NAMALWA (cell line): Measurements from ENCODE around the gene ZNF280A.
"Not testable (repeated sequence)": the region's sequence is repeated elsewhere in the genome, so short reads cannot be mapped to it uniquely, and the experiment has no call there.

Source experiments
- DNase-seq: peaks from one replicate; pipeline ENCODE4 v3.0.0-alpha.2; 2015; ENCODE audit warnings: low spot score

ZNF280A gene

GRCh38 chr22:22538226-22538989 is 18.3 kb upstream of the ZNF280A start:
- no peak for DNase-seq

GRCh38 chr22:22536916-22537315 is 16.8 kb upstream of the ZNF280A start:
- DNase-seq, result no peak

- DNase-seq, result no peak
These were observed 16.4 kb upstream of the ZNF280A start for GRCh38 chr22:22536515-22536914.

GRCh38 chr22:22535662-22536061 is 15.6 kb upstream of the ZNF280A start:
- DNase-seq, result no peak

GRCh38 chr22:22534604-22535415 is 14.7 kb upstream of the ZNF280A start:
- DNase-seq, result no peak

GRCh38 chr22:22533863-22534262 is 13.8 kb upstream of the ZNF280A start:
- DNase-seq, result no peak

- DNase-seq, result no peak
These were observed 13.3 kb upstream of the ZNF280A start for GRCh38 chr22:22533417-22533816.

- DNase-seq, result not testable (repeated sequence)
These were observed 12.5 kb upstream of the ZNF280A start for GRCh38 chr22:22532547-22533071.

GRCh38 chr22:22531770-22532546 is 11.9 kb upstream of the ZNF280A start:
- no peak for DNase-seq

GRCh38 chr22:22528780-22529179 is 8.7 kb upstream of the ZNF280A start:
- DNase-seq, result no peak

- DNase-seq, result no peak
These were observed 7.2 kb upstream of the ZNF280A start for GRCh38 chr22:22527312-22527711.

- DNase-seq, result no peak
These were observed 6.2 kb upstream of the ZNF280A start for GRCh38 chr22:22526125-22526912.

GRCh38 chr22:22523494-22523893 is 3.4 kb upstream of the ZNF280A start:
- DNase-seq, result no peak

- DNase-seq, result no peak
These were observed 1.6 kb upstream of the ZNF280A start for GRCh38 chr22:22521631-22522030.

GRCh38 chr22:22520667-22521602 is 865 bp upstream of the ZNF280A start:
- DNase-seq, result no peak

GRCh38 chr22:22519591-22519990 is 479 bp downstream of the ZNF280A start:
- DNase-seq, result no peak

- DNase-seq, result no peak
These were observed 3.1 kb downstream of the ZNF280A start for GRCh38 chr22:22516992-22517391.

GRCh38 chr22:22515890-22516289 is 4.2 kb downstream of the ZNF280A start:
- DNase-seq, result no peak

- DNase-seq, result not testable (repeated sequence)
These were observed 5.6 kb downstream of the ZNF280A start for GRCh38 chr22:22514431-22514830.

GRCh38 chr22:22513619-22514018 is 6.5 kb downstream of the ZNF280A start:
- no peak for DNase-seq
